HG03442 (cell line): Measurements from ENCODE around the gene RAB11FIP3.
"Not testable (repeated sequence)": the region's sequence is repeated elsewhere in the genome, so short reads cannot be mapped to it uniquely, and the experiment has no call there.

Experiments used
- ATAC-seq: cut with Tn5 transposase; IDR thresholded peaks from one replicate; pipeline ENCODE4 v1.9.1; 2021; ENCODE audit warnings: mild to moderate bottlenecking, moderate library complexity; ENCODE audit not compliant: unreplicated experiment

The RAB11FIP3 gene

GRCh38 chr16:491220-491919 is 65.9 kb downstream of the RAB11FIP3 start:
- ATAC-seq: no peak

GRCh38 chr16:492211-492875 is 66.9 kb downstream of the RAB11FIP3 start:
- ATAC-seq: no peak

DNA sequence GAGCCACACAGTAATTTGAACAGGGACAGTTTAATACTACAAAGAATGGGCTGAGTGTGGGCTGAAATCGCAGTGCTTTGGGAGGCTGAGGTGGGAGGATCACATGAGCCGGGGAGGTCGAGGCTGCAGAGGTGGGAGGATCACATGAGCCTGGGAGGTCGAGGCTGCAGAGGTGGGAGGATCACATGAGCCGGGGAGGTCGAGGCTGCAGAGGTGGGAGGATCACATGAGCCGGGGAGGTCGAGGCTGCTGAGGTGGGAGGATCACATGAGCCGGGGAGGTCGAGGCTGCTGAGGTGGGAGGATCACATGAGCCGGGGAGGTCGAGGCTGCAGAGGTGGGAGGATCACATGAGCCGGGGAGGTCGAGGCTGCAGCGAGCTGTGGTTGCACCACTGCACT is 69.2 kb downstream of the RAB11FIP3 start:
- ATAC-seq: not testable (repeated sequence)

GRCh38 chr16:495127-495748 is 69.8 kb downstream of the RAB11FIP3 start:
- no peak for ATAC-seq

- no peak for ATAC-seq
These were observed 70.8 kb downstream of the RAB11FIP3 start for GRCh38 chr16:496097-496886.

DNA sequence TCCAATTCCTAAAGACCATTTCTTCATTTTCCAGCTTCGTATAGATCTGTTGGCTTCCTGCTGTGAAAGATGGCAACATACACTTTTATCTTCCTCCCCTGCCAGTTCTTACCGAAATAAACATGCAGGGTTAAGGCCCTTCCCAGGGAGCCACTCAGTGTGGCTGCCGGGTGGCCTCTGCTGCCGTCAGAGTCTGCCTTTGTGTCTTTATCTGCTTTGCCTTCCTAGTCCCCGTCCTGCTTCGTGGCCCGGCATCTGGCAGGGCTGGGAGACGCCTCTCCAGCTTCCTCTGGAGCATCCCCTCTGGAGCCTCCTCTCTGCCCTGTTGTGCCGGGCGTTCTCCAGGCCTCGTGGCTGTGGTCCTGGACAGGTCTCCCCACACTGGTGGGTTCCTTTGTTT is 71.8 kb downstream of the RAB11FIP3 start:
- no peak for ATAC-seq

DNA sequence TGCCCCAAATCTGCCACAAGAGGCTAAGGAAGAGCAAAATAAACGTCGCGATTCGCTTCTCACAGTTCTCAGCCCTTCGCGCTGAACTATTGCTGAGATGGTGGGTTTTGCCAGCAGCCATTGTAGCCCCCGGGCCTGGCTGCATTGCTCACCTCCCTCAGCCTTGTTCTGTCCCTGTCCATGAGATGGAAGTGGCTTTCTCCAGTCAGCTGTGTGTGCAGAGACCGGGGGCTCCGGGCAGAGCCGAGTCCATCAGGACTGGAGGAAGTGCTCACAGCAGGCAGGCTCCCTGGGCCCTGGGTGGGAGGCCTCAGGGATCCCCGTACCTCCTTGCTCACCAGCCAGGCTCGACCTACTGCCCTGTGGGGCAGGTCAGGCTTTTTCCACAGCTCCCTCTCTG is 74.5 kb downstream of the RAB11FIP3 start:
- no peak for ATAC-seq

DNA sequence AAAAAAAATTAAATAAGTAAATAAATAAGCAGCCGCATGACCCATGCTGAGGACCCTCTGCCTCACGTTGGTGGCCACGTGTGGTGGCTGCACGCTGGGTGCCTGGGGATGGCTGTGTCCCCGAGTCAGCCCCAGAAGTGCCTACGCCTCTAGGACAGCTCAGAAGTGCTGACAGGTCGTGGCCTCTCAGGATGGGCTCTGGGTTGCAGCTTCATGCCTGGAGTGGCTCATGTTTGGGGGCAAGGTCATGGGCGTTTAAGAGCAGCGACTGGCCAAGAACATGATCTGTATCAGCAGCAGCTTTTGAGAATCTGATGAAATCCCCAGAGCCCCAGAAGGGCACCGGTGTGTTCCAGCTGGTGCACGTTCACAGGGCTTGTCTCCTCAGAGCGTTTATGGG is 75.3 kb downstream of the RAB11FIP3 start:
- ATAC-seq: no peak

- ATAC-seq: no peak
These were observed 76.9 kb downstream of the RAB11FIP3 start for GRCh38 chr16:502179-502943.

- ATAC-seq: no peak
These were observed 78.0 kb downstream of the RAB11FIP3 start for GRCh38 chr16:503150-504071.

- ATAC-seq: no peak
These were observed 80.2 kb downstream of the RAB11FIP3 start for GRCh38 chr16:505479-506245.

DNA sequence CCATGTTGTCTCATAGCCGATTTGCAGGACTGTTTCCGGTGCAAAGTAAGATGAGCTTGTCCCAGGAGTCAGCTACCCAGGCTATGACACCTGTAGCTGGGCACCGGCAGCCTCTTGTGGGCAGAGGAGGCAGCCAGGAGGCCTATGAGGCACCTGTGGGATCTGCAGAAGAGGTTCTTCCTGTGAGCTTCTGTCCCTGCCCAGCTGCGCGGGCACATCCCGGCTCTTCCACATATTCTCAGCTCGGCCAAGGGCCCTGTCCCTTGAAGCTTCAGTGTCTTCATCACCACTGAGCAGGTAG is 80.7 kb downstream of the RAB11FIP3 start:
- no peak for ATAC-seq

- ATAC-seq: not testable (repeated sequence)
These were observed 82.1 kb downstream of the RAB11FIP3 start for GRCh38 chr16:507527-507926.

GRCh38 chr16:507996-508395 is 82.5 kb downstream of the RAB11FIP3 start:
- ATAC-seq: no peak

- ATAC-seq: no peak
These were observed 83.7 kb downstream of the RAB11FIP3 start for GRCh38 chr16:508884-509736.

- ATAC-seq: no peak
These were observed 84.8 kb downstream of the RAB11FIP3 start for GRCh38 chr16:510066-510825.

DNA sequence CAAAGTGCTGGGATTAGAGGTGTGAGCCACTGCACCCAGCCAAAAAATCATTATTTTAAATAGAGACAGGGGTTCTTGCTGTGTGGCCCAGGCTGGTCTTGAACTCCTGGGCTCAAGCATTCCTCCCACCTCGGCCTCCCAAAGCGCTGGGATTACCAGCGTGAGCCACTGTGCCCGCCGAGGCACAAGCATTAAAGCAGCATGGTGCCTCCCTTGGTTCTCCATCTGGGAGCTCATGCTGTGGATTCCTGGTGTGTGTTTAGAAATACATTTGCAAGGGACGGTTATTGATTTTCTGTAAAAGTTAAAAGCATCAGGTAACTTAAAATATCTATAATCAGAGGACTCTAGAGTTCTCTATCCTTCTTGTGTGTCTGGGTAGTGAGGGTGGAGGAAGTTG is 87.4 kb downstream of the RAB11FIP3 start:
- no peak for ATAC-seq
